Measurements from ENCODE around the gene LRWD1. TPM values are rescaled to one million over a fixed set of nuclear protein-coding genes. Genes with fewer than 3 reads are reported as not detected.
"Not testable (repeated sequence)": the region's sequence is repeated elsewhere in the genome, so short reads cannot be mapped to it uniquely, and the experiment has no call there.

LRWD1 gene
- total RNA-seq, 2 donors from 2014 or later: 9.8 to 12.2 TPM

DNA sequence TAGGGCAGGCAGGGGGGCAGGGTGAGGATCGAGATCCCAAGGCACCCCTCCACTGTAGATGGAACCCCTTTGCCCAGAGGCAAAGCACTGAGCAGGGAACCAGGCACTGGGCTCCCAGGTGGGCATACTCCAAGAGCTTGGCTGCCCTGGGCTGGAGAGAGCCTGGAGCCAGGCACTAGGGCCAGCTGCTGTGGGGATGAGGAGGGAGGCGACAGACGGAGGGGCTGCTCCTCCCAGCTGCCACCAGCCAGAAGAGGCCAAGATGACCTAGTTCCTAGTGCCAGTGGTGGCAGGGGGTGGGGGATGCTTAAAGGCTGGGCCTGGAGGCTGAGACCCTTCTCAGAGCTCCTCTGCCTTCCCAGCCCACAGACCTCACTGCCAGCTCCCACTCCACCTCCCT, 51.1 kb downstream of the LRWD1 start:
- intact Hi-C loops (cut with DNase I); DNase-seq: not testable (repeated sequence)
- peak in 1 of 2 donors; percentile 12 for ATAC-seq

DNA sequence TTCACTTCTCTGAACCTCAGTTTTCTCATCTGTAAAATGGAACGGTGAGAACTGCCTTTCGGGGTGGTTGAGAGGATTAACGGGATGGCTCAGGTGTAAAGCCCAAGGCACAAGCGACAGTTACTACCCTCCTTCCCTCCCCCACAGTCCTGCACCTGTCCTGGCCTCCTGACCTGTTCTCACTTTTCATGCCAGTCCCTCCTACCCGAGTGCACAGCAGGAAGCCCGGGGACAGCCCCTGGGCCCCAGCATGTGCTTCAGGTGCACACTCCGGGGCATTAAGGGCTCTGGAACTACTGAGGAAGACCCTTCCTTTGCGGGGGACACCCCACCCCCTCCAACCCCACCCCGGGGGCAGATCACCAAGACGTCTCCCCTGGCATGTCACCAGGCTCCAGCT, 52.2 kb downstream of the LRWD1 start:
- intact Hi-C loops (cut with DNase I); DNase-seq; ATAC-seq: not testable (repeated sequence)

DNA sequence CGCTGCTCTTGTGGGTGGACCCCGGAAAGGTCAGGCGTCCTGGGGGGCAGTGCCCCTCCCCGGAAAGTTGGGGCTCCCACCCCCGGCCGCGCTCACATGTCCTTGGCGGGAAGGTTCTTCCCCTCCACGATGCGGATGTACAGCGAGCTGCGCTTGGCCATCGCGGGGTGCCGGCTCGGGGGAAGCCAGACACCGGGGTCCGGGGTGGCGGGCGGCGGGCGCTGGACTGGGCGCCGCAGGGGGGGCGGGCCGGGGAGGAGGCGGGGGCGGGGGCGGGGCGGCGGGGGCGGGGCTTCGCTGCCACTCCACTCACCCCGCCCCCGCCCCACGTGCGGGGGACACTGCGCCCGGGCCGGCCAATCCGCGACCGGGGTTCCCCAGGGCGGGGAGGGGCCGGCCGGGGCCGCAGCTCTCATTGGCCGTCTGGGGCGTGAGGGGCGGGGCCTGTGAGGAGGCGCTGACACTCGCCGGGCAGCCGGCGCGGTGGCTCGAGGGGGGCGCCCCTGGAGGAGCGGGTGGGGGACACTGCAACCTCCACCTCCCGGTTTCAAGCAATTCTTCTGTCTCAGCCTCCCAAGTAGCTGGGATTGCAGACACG, 52.9 kb downstream of the LRWD1 start, which contains the start of gene RASA4B:
Gene RASA4B, minus strand, starts transcription at position 228 of the 598 bp plus-strand sequence. Its CDS starts 67 bp downstream, at position 161.
- peak; percentile 93 to 98 for ATAC-seq
- intact Hi-C loops (cut with DNase I): not testable (repeated sequence)
- DNase-seq: peak; percentile 8

DNA sequence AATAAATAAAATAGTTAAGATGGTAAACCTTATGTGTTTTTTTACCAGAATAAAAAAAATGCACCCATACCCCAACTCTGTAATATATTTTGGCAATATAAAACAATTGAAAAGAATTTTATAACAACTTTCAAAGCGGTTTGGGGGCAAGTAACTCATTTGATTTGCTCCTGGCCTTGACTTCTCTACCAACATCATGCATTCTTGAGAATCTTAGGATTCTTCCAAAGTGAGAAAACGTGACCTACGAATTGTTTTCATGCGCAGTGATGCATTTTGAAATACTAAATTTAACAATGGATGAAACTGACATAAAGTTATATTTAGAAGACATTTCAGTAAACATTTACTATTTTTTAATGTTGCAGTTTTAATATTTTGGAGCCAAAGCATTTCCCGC, 56.0 kb downstream of the LRWD1 start:
- ATAC-seq; intact Hi-C loops (cut with DNase I); DNase-seq: not testable (repeated sequence)

Small RNA genes within 50 kb of the gene (microRNA-seq; reads per million reads assigned to microRNA genes)
- 0 to 0.27 reads per million in 2 donors for gene MIR4467
- gene MIR5090: 0 reads per million in 2 donors

Other genes starting within 250 kb of the LRWD1 start
- gene SH2B2, start 178.1 kb upstream of the LRWD1 start, total RNA-seq: 1 to 10 TPM; 2.4 to 3.0 TPM
- not detected for gene SPDYE6, start 108.5 kb upstream of the LRWD1 start, total RNA-seq
- gene PRKRIP1, start 68.6 kb upstream of the LRWD1 start, total RNA-seq: 10 to 100 TPM; 12.9 to 19.7 TPM
- gene ORAI2, start 31.4 kb upstream of the LRWD1 start, total RNA-seq: 10 to 100 TPM in 1 of 2 donors, 1 to 10 TPM in 1; 6.0 to 12.1 TPM
- 1 to 10 TPM; 7.1 to 7.2 TPM for gene ALKBH4, start 121 bp upstream of the LRWD1 start, total RNA-seq
- 10 to 100 TPM; 42.9 to 52.7 TPM for gene POLR2J, start 13.9 kb downstream of the LRWD1 start, total RNA-seq
- 10 to 100 TPM in 1 of 2 donors, 1 to 10 TPM in 1; 3.2 to 14.3 TPM for gene RASA4B, start 52.8 kb downstream of the LRWD1 start, total RNA-seq
- gene UPK3BL2, start 78.7 kb downstream of the LRWD1 start, total RNA-seq: 1 to 10 TPM; 2.9 to 3.1 TPM
- gene SPDYE2, start 86.2 kb downstream of the LRWD1 start, total RNA-seq: not detected
- gene POLR2J3, start 107.6 kb downstream of the LRWD1 start, total RNA-seq: 10 to 100 TPM in 1 of 2 donors, 1 to 10 TPM in 1; 9.2 to 14.6 TPM
- gene RASA4, start 151.8 kb downstream of the LRWD1 start, total RNA-seq: 10 to 100 TPM; 16.2 to 33.5 TPM
- 10 to 100 TPM in 1 of 2 donors, 1 to 10 TPM in 1; 8.3 to 19.2 TPM for gene UPK3BL1, start 177.8 kb downstream of the LRWD1 start, total RNA-seq
- gene SPDYE2B, start 185.3 kb downstream of the LRWD1 start, total RNA-seq: not detected
- gene POLR2J2, start 206.7 kb downstream of the LRWD1 start, total RNA-seq: 1 to 10 TPM; 1.9 to 4.2 TPM

Measured in left cardiac atrium (tissue), 4 donors.